Breast epithelium (tissue), 3 donors: Measurements from ENCODE around the gene ACSM4.

Experiments
- POLR2A ChIP-seq: fragments of 450-650 bp; IDR thresholded peaks from one replicate; pipeline ENCODE4 v1.6.1; 2016; ENCODE audit warnings: antibody characterized with exemption, mild to moderate bottlenecking, moderate library complexity
- POLR2AphosphoS5 ChIP-seq, 3 donors: sonication (generic); formaldehyde crosslinking; IDR thresholded peaks; one replicate each; pipeline ENCODE4 v1.6.1; 2017; ENCODE audit warnings: antibody characterized with exemption in 3 of 3
- TF ChIP-seq, protein P1 (sequence below), 3 donors: fragments of 450-650 bp; IDR thresholded peaks; one replicate each; pipeline ENCODE4 v1.5.1; 2016 to 2017; ENCODE audit warnings: antibody characterized with exemption in 3 of 3, mild to moderate bottlenecking in 3 of 3, moderate library complexity in 3 of 3

DNA sequence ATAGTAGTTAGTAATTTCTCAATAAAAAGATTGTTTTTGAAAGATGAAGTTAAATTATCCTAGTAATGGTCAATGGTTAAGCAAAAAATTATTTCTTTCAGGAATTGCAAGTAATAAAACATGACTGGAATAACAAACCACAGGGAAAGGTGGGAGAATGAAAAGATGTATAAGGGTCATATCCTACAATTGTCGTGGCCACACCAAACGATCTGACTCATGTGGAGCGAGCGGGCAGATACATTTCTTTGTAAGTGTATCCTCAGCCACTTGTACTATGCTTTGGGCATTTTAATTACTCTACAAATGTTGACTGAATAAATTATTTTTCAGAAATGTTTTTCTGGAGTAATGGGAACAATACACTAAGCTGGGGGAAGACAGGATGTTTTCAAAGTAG is 45.5 kb downstream of the ACSM4 start:
- TF ChIP-seq, protein P1, sequence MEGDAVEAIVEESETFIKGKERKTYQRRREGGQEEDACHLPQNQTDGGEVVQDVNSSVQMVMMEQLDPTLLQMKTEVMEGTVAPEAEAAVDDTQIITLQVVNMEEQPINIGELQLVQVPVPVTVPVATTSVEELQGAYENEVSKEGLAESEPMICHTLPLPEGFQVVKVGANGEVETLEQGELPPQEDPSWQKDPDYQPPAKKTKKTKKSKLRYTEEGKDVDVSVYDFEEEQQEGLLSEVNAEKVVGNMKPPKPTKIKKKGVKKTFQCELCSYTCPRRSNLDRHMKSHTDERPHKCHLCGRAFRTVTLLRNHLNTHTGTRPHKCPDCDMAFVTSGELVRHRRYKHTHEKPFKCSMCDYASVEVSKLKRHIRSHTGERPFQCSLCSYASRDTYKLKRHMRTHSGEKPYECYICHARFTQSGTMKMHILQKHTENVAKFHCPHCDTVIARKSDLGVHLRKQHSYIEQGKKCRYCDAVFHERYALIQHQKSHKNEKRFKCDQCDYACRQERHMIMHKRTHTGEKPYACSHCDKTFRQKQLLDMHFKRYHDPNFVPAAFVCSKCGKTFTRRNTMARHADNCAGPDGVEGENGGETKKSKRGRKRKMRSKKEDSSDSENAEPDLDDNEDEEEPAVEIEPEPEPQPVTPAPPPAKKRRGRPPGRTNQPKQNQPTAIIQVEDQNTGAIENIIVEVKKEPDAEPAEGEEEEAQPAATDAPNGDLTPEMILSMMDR (IDR thresholded peaks at IDR 0.05), result no peak
- TF ChIP-seq POLR2A (no peak), POLR2AphosphoS5 (IDR thresholded peaks at IDR 0.05) (no peak)
